ENCODE results near the gene UNC13D. TPM values are rescaled to one million over a fixed set of nuclear protein-coding genes. Genes with fewer than 3 reads are reported as not detected.

The UNC13D gene
- total and polyA plus RNA-seq, 8 donors, result 6.4 to 45.5 (median 18.2) TPM

DNA sequence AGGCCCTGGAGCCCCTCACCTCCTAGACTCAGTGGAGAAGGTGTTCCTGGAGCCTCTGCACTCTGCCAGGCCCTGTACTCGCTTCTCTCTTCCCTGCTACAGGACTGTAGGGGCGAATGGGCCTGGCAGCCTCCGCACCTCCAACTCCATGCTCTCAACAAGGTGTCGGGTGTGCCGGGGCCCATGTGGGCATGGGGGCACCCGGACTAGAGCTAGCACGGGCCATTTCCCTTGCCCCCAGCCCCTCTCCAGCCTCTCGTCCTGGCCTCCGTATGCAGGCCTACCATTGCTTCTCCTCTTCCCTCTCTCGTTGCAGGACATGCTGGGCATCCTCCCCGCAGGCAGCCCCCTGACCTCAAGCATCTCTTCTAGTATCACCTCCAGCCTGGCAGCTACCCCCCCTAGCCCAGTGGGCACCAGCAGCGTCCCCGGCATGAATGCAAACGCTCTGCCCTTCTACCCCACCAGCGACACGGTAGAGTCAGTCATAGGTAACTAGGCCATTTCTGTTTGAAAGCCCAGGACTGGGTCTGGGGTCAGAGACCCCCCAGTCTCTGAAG lies 25.8 kb downstream of the UNC13D start:
- DNase-seq, result no peak
- no peaks in the 10 kb centered on the region for H3K9me3 ChIP-seq
- peaks cover 7 to 23% (median 21%) of the 10 kb centered on the region in 4 donors for H3K4me1 ChIP-seq
- no peak overlapping the region for H3K4me3 ChIP-seq
- no peak overlapping the region for H3K27ac ChIP-seq
- no peaks in the 10 kb centered on the region for H3K27me3 ChIP-seq
- H3K36me3 ChIP-seq, result peaks cover 61 to 100% (median 98%) of the 10 kb centered on the region in 4 donors
- 91 to 97% (median 92%) methylated on average over 16 of the region's 16 CpGs for WGBS, 5 donors
- intact Hi-C loops (cut with DNase I; ENCODE audit: low total_unique reads), result no loop called here
- TF ChIP-seq, protein P1, sequence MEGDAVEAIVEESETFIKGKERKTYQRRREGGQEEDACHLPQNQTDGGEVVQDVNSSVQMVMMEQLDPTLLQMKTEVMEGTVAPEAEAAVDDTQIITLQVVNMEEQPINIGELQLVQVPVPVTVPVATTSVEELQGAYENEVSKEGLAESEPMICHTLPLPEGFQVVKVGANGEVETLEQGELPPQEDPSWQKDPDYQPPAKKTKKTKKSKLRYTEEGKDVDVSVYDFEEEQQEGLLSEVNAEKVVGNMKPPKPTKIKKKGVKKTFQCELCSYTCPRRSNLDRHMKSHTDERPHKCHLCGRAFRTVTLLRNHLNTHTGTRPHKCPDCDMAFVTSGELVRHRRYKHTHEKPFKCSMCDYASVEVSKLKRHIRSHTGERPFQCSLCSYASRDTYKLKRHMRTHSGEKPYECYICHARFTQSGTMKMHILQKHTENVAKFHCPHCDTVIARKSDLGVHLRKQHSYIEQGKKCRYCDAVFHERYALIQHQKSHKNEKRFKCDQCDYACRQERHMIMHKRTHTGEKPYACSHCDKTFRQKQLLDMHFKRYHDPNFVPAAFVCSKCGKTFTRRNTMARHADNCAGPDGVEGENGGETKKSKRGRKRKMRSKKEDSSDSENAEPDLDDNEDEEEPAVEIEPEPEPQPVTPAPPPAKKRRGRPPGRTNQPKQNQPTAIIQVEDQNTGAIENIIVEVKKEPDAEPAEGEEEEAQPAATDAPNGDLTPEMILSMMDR (IDR thresholded peaks at IDR 0.05), result no peak
- TF ChIP-seq POLR2AphosphoS5 (IDR thresholded peaks at IDR 0.05) (no peak), POLR2A (IDR thresholded peaks at IDR 0.05) (no peak), EP300 (IDR thresholded peaks at IDR 0.05) (no peak)

- intact Hi-C loops (cut with DNase I; ENCODE audit: low total_unique reads), result no loop called here
- Histone ChIP-seq H3K9me3 (no peaks in the 10 kb centered on the region), H3K27ac (no peak overlapping the region), H3K36me3 (peaks cover 65 to 100% (median 98%) of the 10 kb centered on the region in 4 donors), H3K4me1 (peaks cover 6 to 16% (median 14%) of the 10 kb centered on the region in 4 donors), H3K27me3 (no peaks in the 10 kb centered on the region), H3K4me3 (no peak overlapping the region)
- WGBS, 5 donors, result 92 to 95% (median 94%) methylated on average over 6 of the region's 6 CpGs
- no peak for DNase-seq
- TF ChIP-seq EP300 (IDR thresholded peaks at IDR 0.05), result no peak
- no peak for TF ChIP-seq POLR2AphosphoS5 (IDR thresholded peaks at IDR 0.05)
- TF ChIP-seq POLR2A (IDR thresholded peaks at IDR 0.05), result no peak
- TF ChIP-seq, protein P1 (IDR thresholded peaks at IDR 0.05), result no peak
These were observed 26.6 kb downstream of the UNC13D start for GRCh38 chr17:75817571-75817970.

DNA sequence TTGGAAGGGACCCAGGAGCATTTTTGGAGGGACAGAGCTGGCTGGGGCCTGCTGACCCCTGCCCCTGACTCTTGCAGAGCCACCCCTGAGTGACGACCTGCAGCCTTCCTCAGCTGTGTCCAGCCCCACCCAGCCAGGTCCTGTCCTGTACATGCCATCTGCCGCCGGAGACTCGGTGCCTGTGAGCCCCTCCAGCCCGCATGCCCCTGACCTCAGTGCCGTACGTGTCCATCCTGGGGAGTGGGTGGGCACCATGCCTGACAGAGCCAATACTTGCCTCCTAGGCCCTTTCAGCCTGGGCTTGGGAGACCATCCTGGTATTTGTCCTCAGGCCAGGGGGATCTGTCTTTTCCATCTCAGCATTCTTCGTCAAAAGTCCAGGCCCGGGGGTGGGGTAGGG lies 27.5 kb downstream of the UNC13D start:
- 85 to 96% (median 93%) methylated on average over 8 to 9 of the region's 9 CpGs for WGBS, 5 donors
- H3K4me1 ChIP-seq, result peaks cover 0 to 7% (median 5%) of the 10 kb centered on the region in 4 donors
- no peak overlapping the region for H3K4me3 ChIP-seq
- H3K36me3 ChIP-seq, result peaks cover 74 to 100% (median 99%) of the 10 kb centered on the region in 4 donors
- H3K9me3 ChIP-seq, result no peaks in the 10 kb centered on the region
- no peak overlapping the region for H3K27ac ChIP-seq
- intact Hi-C loops (cut with DNase I; ENCODE audit: low total_unique reads), result no loop called here
- TF ChIP-seq POLR2AphosphoS5 (IDR thresholded peaks at IDR 0.05) (no peak), POLR2A (IDR thresholded peaks at IDR 0.05) (no peak), EP300 (IDR thresholded peaks at IDR 0.05) (no peak)
- TF ChIP-seq, protein P1 (IDR thresholded peaks at IDR 0.05), result no peak
- no peak for DNase-seq
- no peaks in the 10 kb centered on the region for H3K27me3 ChIP-seq

GRCh38 chr17:75815399-75815798 lies 28.8 kb downstream of the UNC13D start:
- no peak for DNase-seq
- Histone ChIP-seq H3K4me3 (no peak overlapping the region), H3K27ac (no peak overlapping the region), H3K27me3 (no peaks in the 10 kb centered on the region), H3K4me1 (peaks cover 0 to 3% (median 0%) of the 10 kb centered on the region in 4 donors), H3K36me3 (peaks cover 77 to 100% (median 99%) of the 10 kb centered on the region in 4 donors), H3K9me3 (no peaks in the 10 kb centered on the region)
- intact Hi-C loops (cut with DNase I; ENCODE audit: low total_unique reads), result no loop called here
- TF ChIP-seq, protein P1 (IDR thresholded peaks at IDR 0.05), result no peak
- no peak for TF ChIP-seq POLR2A (IDR thresholded peaks at IDR 0.05)
- no peak for TF ChIP-seq POLR2AphosphoS5 (IDR thresholded peaks at IDR 0.05)
- no peak for TF ChIP-seq EP300 (IDR thresholded peaks at IDR 0.05)
- WGBS, 5 donors, result 94 to 98% (median 95%) methylated on average over 3 of the region's 3 CpGs
